Measurements from ENCODE around the gene RCN1. TPM values are rescaled to one million over a fixed set of nuclear protein-coding genes. Genes with fewer than 3 reads are reported as not detected.

The RCN1 gene
- total and polyA plus RNA-seq, 2 of the 8 experiments (the other 6 are each of a cell fraction or from before 2014, with no cell fraction given), result 45.1 to 123 TPM

DNA sequence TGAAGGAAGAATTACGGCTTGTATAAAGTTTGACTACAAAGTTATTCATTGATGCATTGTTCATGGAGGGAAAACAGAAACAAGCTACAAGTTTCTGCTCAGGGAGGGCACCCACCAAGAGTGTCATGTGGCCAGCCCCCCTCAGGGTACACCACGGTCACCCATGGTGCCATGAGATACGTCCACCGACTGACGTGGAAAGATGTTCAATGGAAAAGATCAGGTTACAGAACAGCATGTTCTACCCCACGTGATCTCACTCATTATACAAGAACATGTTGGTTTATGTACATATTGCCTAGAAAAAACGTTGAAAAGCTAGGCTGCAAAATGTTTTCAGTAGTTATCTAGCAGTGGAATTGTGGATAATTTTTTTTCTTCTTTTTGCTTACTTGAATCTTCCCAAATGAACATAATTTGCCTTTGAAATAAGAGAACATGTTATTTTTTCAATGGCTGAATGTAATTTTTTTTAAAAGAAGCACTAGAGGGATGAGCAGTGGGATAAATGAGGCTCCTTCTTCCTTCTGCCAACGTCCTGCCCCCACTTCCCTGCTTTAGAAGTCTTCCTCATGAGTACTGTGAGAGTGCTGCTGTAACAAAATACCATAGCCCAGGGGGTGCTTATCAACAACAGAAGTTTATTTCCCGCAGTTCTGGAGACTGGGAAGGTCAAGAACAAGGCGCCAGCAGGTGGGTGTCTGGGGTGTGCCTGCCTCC lies 22.5 kb downstream of the RCN1 start:
- H3K4ac ChIP-seq (replicated peaks; ENCODE audit: insufficient read length, low read depth, low read length), result no peak overlapping the region
- H2BK20ac ChIP-seq (ENCODE audit: low read length), result no peak overlapping the region
- H3K79me2 ChIP-seq (ENCODE audit: control insufficient read depth in 1 of 2, insufficient read depth in 2 of 2, low read length in 2 of 2), result no peaks in the 10 kb centered on the region
- no peak overlapping the region for H2AFZ ChIP-seq (ENCODE audit: low read length)
- H3K9me3 ChIP-seq (ENCODE audit: insufficient read depth in 2 of 2, low read depth in 1 of 2, low read length in 1 of 2), result no peaks in the 10 kb centered on the region
- no peak overlapping the region for H4K8ac ChIP-seq (ENCODE audit: extremely low read depth, insufficient read depth, low read length)
- no peak overlapping the region for H3K56ac ChIP-seq (replicated peaks; ENCODE audit: insufficient read length, low read depth, low read length)
- no peak overlapping the region for H2AK5ac ChIP-seq (ENCODE audit: low read depth, low read length)
- H4K91ac ChIP-seq (replicated peaks; ENCODE audit: insufficient read length, low read length), result no peak overlapping the region
- H2BK5ac ChIP-seq (ENCODE audit: low read depth, low read length), result no peak overlapping the region
- no peaks in the 10 kb centered on the region for H3K27me3 ChIP-seq (replicated peaks in 1 of 4; ENCODE audit: control insufficient read depth in 3 of 4, extremely low read depth in 1 of 4, insufficient read depth in 3 of 4, low read length in 3 of 4)
- no peaks in the 10 kb centered on the region for H4K20me1 ChIP-seq (replicated peaks in 1 of 2; ENCODE audit: control insufficient read depth in 1 of 2, insufficient read depth in 2 of 2, low read length in 2 of 2)
- ChIA-PET CTCF (ENCODE audit: partially characterized antibody) (interaction anchor here (0.6 to 0.9 kb wide), 2 partner anchors 63 to 1188 kb away, joined by 3 read pairs; no protein-coding TSS in a partner anchor), POLR2A (ENCODE audit: partially characterized antibody) (no interaction called here)
- FAIRE-seq (no peak), DNase-seq (ENCODE audit: low read depth in 1 of 2, low spot score in 2 of 2) (no peak)
- no peak overlapping the region for H3K27ac ChIP-seq (ENCODE audit: low read depth, low read length)
- H3K4me1 ChIP-seq (replicated peaks in 1 of 4; ENCODE audit: control insufficient read depth in 3 of 4, insufficient read depth in 4 of 4, low read length in 3 of 4), result peaks cover 0 to 4% (median 0%) of the 10 kb centered on the region in 4 experiments; a peak in 2 of 7 replicates
- TF ChIP-seq GTF2F1 (IDR thresholded peaks at IDR 0.05; ENCODE audit: borderline replicate concordance, low read depth, low read length) (no peak), BCL11A (IDR thresholded peaks at IDR 0.05; ENCODE audit: low read depth in 2 of 2, low read length in 2 of 2) (no peak)
- H3K4me2 ChIP-seq (ENCODE audit: insufficient read depth in 1 of 2, low read depth in 2 of 2, low read length in 2 of 2), result no peak overlapping the region
- no peaks in the 10 kb centered on the region for H3K79me1 ChIP-seq (ENCODE audit: low read depth, low read length)
- H3K23me2 ChIP-seq (ENCODE audit: low read depth, low read length), result no peaks in the 10 kb centered on the region
- H3K9ac ChIP-seq (replicated peaks in 1 of 4; ENCODE audit: extremely low read depth in 1 of 4, low read depth in 3 of 4, low read length in 3 of 4), result no peak overlapping the region
- no peak overlapping the region for H2BK15ac ChIP-seq (ENCODE audit: low read length)
- no peak overlapping the region for H3K23ac ChIP-seq (ENCODE audit: insufficient read length)
- H3K36me3 ChIP-seq (ENCODE audit: control insufficient read depth in 2 of 4, insufficient read depth in 4 of 4, low read length in 3 of 4), result no peaks in the 10 kb centered on the region
- no peak overlapping the region for H3K14ac ChIP-seq (ENCODE audit: insufficient read length)
- H2BK120ac ChIP-seq (replicated peaks; ENCODE audit: low read depth, low read length), result no peak overlapping the region
- H2BK12ac ChIP-seq (ENCODE audit: low read depth, low read length), result no peak overlapping the region
- H3K4me3 ChIP-seq (ENCODE audit: extremely low read depth in 1 of 4, insufficient read depth in 2 of 4, low read depth in 3 of 4, low read length in 4 of 4), result no peak overlapping the region
- 73% methylated on average over 10 of the region's 10 CpGs; no CpG with 5 or more reads in 1 of the 2 experiments for WGBS, 2 experiments (ENCODE audit: extremely low coverage in 1 of 2, insufficient coverage in 1 of 2, insufficient read length in 1 of 2, insufficient replicate concordance in 2 of 2, low coverage in 1 of 2, low lambda C conversion rate in 2 of 2, missing lambda C conversion rate in 1 of 2)
- no peak overlapping the region for H3K18ac ChIP-seq (ENCODE audit: extremely low read depth, low read length)
- no peak overlapping the region for H4K5ac ChIP-seq (ENCODE audit: insufficient read length, low read depth, low read length)

Data from H1 (cell line).